Heart left ventricle (tissue), 16 donors: ENCODE measurements around the gene NAT8L. TPM values are rescaled to one million over a fixed set of nuclear protein-coding genes. Genes with fewer than 3 reads are reported as not detected.
A peak's percentile ranks its signal among the peaks of the same experiment; 100 is the strongest.

ENCODE experiments used
- ATAC-seq, 4 donors: fragments of 200-7000 bp; cut with Tn5 transposase; one replicate each; pipeline ENCODE4 v1.9.1; 2020 to 2022; ENCODE audit warnings: moderate library complexity in 4 of 4, mild to moderate bottlenecking in 3 of 4, moderate number of reproducible peaks in 1 of 4
- DNase-seq, 5 donors: peaks; one replicate each; pipeline ENCODE4 v3.0.0-alpha.2; 2020
- H3K27ac ChIP-seq, 12 donors: fragments of 200-600 bp; sonication (generic) in 4 of 12; one replicate each; pipeline versions ENCODE4 v1.5.0 to v1.8.0; 2016 to 2022; ENCODE audit warnings: mild to moderate bottlenecking in 2 of 12
- H3K27me3 ChIP-seq, 9 donors: fragments of 200-600 bp; sonication (generic) in 2 of 9; one replicate each; pipeline versions ENCODE4 v1.5.1 to v1.8.0; 2016 to 2022; ENCODE audit warnings: mild to moderate bottlenecking in 3 of 9
- H3K36me3 ChIP-seq, 9 donors: fragments of 200-600 bp; sonication (generic) in 2 of 9; one replicate each; pipeline versions ENCODE4 v1.5.0 to v1.8.0; 2018 to 2022; ENCODE audit warnings: mild to moderate bottlenecking in 2 of 9
- H3K4me1 ChIP-seq, 12 donors: fragments of 200-600 bp; sonication (generic) in 4 of 12; one replicate each; pipeline versions ENCODE4 v1.5.0 to v1.8.0; 2016 to 2022; ENCODE audit warnings: mild to moderate bottlenecking in 3 of 12
- H3K4me3 ChIP-seq, 12 donors: fragments of 200-600 bp; sonication (generic) in 4 of 12; one replicate each; pipeline versions ENCODE4 v1.5.0 to v1.8.0; 2017 to 2022; ENCODE audit warnings: mild to moderate bottlenecking in 9 of 12, moderate library complexity in 4 of 12
- H3K9me3 ChIP-seq, 12 donors: fragments of 200-600 bp; sonication (generic) in 4 of 12; one replicate each; pipeline versions ENCODE4 v1.5.0 to v1.8.0; 2016 to 2022; ENCODE audit warnings: mild to moderate bottlenecking in 1 of 12
- POLR2A ChIP-seq, 2 donors: fragments of 450-650 bp; IDR thresholded peaks; one replicate each; pipeline ENCODE4 v1.6.1; 2017; ENCODE audit warnings: antibody characterized with exemption in 2 of 2, mild to moderate bottlenecking in 2 of 2, moderate library complexity in 2 of 2
- WGBS, 4 donors: extraction: QIAGEN DNeasy Blood & Tissue Kit in 2 of 4; methylation state at CpG; one replicate each; pipeline versions ENCODE4 v1.1.5 to v1.1.7; 2013 to 2018; 5-methylcytosine and 5-hydroxymethylcytosine counted together
- intact Hi-C, 10 donors: fragments of 100-400 bp; cut with DNase I; formaldehyde crosslinking; loops; one replicate each; pipeline versions ENCODE4 v1.11.1 to v1.14.2; 2022
- polyA plus RNA-seq, 2 donors: library from polyadenylated mRNA; stranded (reverse); fragments of 200-250 nt; gene quantifications; one replicate each; pipeline ENCODE4 v1.2.3, GENCODE V29; 2013
- total RNA-seq, 9 donors: library from RNA; depleted of rRNA in 2 of 9; stranded (reverse); fragments of >200 nt in 2 of 9; fragmentation: NEBNext Ultra II Directional in 3 of 9; extraction: Animal tissue kit (Norgen Biotek cat#: 25700) in 3 of 9; gene quantifications; one replicate each; pipeline versions ENCODE4 v1.1.0 to v1.2.4, GENCODE V29; 2016 to 2023
- TF ChIP-seq, protein P1 (sequence below), 12 donors: fragments of 200-600 bp; sonication (generic) in 4 of 12; IDR thresholded peaks; one replicate each; pipeline versions ENCODE4 v1.5.0 to v1.8.0; 2018 to 2022; ENCODE audit warnings: antibody characterized with exemption in 12 of 12, mild to moderate bottlenecking in 5 of 12
- donor health status: ischemic (EF 13 %, LVEDD 7.1; RV severe dilation, severe dysfunction).
- donor health status: healthy with polysubstance abuse.
- donor health status: DM: no; HTN: yes; CAD: no.
- donor health status: DM: no; HTN: no; CAD: no.
- donor health status: ischemic (EF 25% LVEDD 6.9; RV normal size, moderate dysfunction).
- donor health status: ischemic (EF 25% LVEDD 5.7; RV mildly dilated, moderate dysfunction).
- donor health status: healthy.
- donor health status: DM: yes; HTN: yes; CAD: no.
- donor health status: ischemic (EF 35%, LVEDD 5.7; RV mildly dilated, moderate dysfunction).
- donor health status: nonischemic (EF 11% LVEDD 7.7; RV severe dilation, severe dysfunction).
- donor health status: DM: yes; HTN: yes; CAD: no.
- donor health status: PGD.
- donor health status: ischemic (EF 29% LVEDD 5.4; RV normal size, mild dysfunction).
- donor health status: nonischemic (EF 23%, LVEDD 6.1; RV moderate dilation, normal function).

NAT8L gene
- total and polyA plus RNA-seq, 11 donors, result 0.19 to 3.1 (median 0.32) TPM

DNA sequence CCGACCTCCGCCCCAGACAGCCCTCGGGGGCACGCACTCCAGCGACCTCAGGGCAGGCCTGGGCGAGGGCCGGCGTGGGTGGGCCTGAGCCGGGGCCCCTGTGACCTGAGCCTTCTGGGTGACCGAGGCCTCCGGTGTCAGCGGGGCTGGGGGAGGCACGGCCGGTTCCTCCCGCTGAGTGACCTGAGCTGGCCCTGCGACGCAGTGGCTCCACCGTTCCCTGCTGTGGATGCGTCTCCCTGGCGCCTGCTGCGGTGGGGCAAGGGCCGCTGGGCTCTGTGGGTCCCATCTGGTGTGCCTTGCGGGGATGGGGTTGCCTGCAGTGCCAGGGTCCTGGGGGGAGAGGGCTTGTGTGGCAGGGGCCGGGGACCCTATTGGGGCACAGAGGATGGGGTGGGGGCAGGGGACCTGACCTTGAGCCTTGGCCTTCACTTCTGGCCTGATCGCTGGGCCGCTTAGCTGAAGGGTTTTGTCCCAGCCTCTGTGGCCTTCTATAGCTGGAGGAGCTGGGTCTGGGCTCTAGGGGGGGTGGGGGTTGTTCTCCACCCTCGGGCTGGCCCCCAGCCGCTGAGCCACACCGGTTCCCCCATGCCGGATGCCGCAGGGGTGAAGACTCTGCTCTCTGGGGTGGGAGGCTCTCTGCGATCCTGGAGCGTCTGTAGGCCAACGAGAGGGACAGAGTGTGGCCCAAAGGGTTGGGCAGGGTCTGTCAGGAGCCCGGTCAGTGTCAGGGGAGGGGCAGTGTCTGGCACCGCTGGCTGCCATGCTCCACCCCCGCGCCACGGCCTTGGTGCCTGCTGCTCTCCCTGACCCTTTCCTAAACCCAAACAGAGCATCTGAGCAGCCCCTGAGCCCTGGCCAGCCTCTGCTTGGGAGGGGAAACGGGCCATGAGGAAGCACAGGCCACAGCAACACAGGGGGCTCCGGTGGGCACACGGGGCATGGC lies 2.3 kb downstream of the NAT8L start:
- 68 to 84% (median 70%) methylated on average over 10 to 42 of the region's 42 CpGs for WGBS, 4 donors
- intact Hi-C loops, result no loop called here
- no peak for TF ChIP-seq POLR2A (IDR thresholded peaks at IDR 0.05)
- Histone ChIP-seq H3K4me3 (no peak overlapping the region), H3K4me1 (peaks cover 0 to 19% (median 0%) of the 10 kb centered on the region in 12 donors), H3K27ac (no peak overlapping the region), H3K27me3 (peaks cover 13 to 47% (median 27%) of the 10 kb centered on the region in 9 donors), H3K9me3 (no peaks in the 10 kb centered on the region), H3K36me3 (no peaks in the 10 kb centered on the region)
- ATAC-seq (no peak), DNase-seq (peak in 3 of 5 donors; percentile 16 to 57 (median 22))

DNA sequence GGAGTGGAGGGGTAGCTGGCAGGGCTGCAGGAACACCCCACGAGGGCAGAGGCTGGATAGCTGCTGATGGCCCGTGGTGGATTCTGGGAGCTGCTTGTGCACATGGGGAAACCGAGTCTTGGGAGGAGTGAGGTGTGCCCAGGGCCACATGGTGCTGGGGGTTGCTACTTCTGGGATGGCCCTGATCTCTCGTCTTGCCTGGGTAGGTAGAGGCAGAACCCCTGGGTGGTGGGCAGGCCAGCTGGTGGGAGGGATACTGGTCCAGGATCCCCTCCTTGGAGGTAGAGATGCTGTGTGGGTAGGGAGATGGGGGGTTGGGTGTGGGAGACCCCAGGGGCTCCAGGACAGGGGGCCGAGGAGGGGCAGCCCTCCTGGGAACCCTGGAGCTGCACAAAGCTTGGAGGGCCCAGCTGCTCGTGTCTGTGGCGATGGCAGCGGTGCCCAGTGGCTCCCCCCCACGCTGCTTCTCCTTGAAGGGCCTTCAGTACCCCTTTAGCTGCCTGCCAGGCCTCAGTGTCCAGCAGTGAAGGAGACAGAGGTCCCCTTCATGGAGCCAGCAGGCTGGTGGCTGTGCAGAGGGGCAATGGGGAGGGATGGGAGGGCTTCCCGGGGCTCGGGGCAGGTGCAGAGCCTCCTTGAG lies 3.2 kb downstream of the NAT8L start:
- no peak overlapping the region for H3K4me3 ChIP-seq
- ATAC-seq, result no peak
- no peak overlapping the region for H3K27ac ChIP-seq
- no peaks in the 10 kb centered on the region for H3K36me3 ChIP-seq
- intact Hi-C loops, result no loop called here
- H3K4me1 ChIP-seq, result peaks cover 0 to 19% (median 0%) of the 10 kb centered on the region in 12 donors
- no peaks in the 10 kb centered on the region for H3K9me3 ChIP-seq
- peak in 1 of 5 donors; percentile 46 for DNase-seq
- peaks cover 12 to 39% (median 25%) of the 10 kb centered on the region in 9 donors for H3K27me3 ChIP-seq
- TF ChIP-seq POLR2A (IDR thresholded peaks at IDR 0.05), result no peak
- TF ChIP-seq, protein P1, sequence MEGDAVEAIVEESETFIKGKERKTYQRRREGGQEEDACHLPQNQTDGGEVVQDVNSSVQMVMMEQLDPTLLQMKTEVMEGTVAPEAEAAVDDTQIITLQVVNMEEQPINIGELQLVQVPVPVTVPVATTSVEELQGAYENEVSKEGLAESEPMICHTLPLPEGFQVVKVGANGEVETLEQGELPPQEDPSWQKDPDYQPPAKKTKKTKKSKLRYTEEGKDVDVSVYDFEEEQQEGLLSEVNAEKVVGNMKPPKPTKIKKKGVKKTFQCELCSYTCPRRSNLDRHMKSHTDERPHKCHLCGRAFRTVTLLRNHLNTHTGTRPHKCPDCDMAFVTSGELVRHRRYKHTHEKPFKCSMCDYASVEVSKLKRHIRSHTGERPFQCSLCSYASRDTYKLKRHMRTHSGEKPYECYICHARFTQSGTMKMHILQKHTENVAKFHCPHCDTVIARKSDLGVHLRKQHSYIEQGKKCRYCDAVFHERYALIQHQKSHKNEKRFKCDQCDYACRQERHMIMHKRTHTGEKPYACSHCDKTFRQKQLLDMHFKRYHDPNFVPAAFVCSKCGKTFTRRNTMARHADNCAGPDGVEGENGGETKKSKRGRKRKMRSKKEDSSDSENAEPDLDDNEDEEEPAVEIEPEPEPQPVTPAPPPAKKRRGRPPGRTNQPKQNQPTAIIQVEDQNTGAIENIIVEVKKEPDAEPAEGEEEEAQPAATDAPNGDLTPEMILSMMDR (IDR thresholded peaks at IDR 0.05), result no peak
- 85 to 92% (median 91%) methylated on average over 9 to 11 of the region's 11 CpGs for WGBS, 4 donors

- Histone ChIP-seq H3K36me3 (no peaks in the 10 kb centered on the region), H3K4me3 (no peak overlapping the region), H3K27me3 (peaks cover 11 to 32% (median 20%) of the 10 kb centered on the region in 9 donors), H3K9me3 (no peaks in the 10 kb centered on the region), H3K27ac (no peak overlapping the region), H3K4me1 (peaks cover 0 to 18% (median 0%) of the 10 kb centered on the region in 12 donors)
- no peak for ATAC-seq
- peak in 2 of 5 donors; percentile 22 to 42 for DNase-seq
- TF ChIP-seq, protein P1 (IDR thresholded peaks at IDR 0.05), result no peak
- TF ChIP-seq POLR2A (IDR thresholded peaks at IDR 0.05), result no peak
- 70 to 77% (median 73%) methylated on average over 11 to 16 of the region's 16 CpGs for WGBS, 4 donors
- intact Hi-C loops, result no loop called here
Measured at GRCh38 chr4:2062808-2063524, 3.8 kb downstream of the NAT8L start.

GRCh38 chr4:2063557-2064275 lies 4.6 kb downstream of the NAT8L start:
- TF ChIP-seq, protein P1 (IDR thresholded peaks at IDR 0.05), result no peak
- no peak for TF ChIP-seq POLR2A (IDR thresholded peaks at IDR 0.05)
- intact Hi-C loops, result no loop called here
- Histone ChIP-seq H3K4me1 (peaks cover 0 to 11% (median 0%) of the 10 kb centered on the region in 12 donors), H3K36me3 (no peaks in the 10 kb centered on the region), H3K9me3 (no peaks in the 10 kb centered on the region), H3K27me3 (peaks cover 6 to 25% (median 14%) of the 10 kb centered on the region in 9 donors), H3K4me3 (no peak overlapping the region), H3K27ac (no peak overlapping the region)
- WGBS, 4 donors, result 93 to 96% (median 95%) methylated on average over 41 to 53 of the region's 53 CpGs
- peak in 2 of 5 donors; percentile 16 to 49 for DNase-seq
- ATAC-seq, result no peak
